22Rv1 (cell line): Measurements from ENCODE around the gene BAHCC1.

Experiments used
- ZFX ChIP-seq: fragments of 450-650 bp; IDR thresholded peaks from 2 replicates; pipeline ENCODE4 v1.6.1; 2017; ENCODE audit warnings: antibody characterized with exemption, borderline replicate concordance
- TF ChIP-seq, protein P1 (sequence below): fragments of 450-650 bp; IDR thresholded peaks from 2 replicates; pipeline ENCODE4 v1.5.1; 2017; ENCODE audit warnings: mild to moderate bottlenecking

DNA sequence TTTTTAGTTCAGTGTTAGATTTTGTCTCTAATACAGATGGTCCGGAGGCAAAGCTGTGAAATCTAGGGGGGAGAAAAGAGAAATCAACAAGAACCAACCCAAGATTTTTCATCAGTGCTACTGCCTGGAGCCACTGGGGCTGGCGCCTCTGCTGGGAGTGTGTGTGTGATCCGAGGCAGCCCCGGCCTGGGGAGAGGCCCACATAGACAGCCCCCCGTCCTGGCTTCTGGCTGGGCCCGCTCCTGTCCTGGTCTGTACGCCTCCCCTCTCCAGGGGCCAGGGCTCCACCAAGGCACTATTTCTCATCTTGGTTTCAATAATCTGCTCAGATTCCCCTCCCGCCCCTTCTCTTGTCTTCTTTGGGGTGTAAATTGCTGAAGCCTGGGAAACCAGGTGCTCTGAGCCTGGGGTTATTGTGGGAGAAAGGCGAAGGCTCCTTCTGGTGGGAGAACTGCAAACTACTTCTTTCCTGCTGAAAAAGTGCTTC, 7.8 kb downstream of the BAHCC1 start:
- TF ChIP-seq, protein P1, sequence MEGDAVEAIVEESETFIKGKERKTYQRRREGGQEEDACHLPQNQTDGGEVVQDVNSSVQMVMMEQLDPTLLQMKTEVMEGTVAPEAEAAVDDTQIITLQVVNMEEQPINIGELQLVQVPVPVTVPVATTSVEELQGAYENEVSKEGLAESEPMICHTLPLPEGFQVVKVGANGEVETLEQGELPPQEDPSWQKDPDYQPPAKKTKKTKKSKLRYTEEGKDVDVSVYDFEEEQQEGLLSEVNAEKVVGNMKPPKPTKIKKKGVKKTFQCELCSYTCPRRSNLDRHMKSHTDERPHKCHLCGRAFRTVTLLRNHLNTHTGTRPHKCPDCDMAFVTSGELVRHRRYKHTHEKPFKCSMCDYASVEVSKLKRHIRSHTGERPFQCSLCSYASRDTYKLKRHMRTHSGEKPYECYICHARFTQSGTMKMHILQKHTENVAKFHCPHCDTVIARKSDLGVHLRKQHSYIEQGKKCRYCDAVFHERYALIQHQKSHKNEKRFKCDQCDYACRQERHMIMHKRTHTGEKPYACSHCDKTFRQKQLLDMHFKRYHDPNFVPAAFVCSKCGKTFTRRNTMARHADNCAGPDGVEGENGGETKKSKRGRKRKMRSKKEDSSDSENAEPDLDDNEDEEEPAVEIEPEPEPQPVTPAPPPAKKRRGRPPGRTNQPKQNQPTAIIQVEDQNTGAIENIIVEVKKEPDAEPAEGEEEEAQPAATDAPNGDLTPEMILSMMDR, result no peak
- TF ChIP-seq ZFX, result no peak
